Hepatocyte (in vitro differentiated cells): ENCODE data around the gene CALML5. TPM values are rescaled to one million over a fixed set of nuclear protein-coding genes. Genes with fewer than 3 reads are reported as not detected.

Experiments
- DNase-seq: peaks from one replicate; pipeline ENCODE4 v3.0.0-alpha.2; 2016; ENCODE audit warnings: low spot score
- H2AFZ ChIP-seq: fragments of 200-600 bp; sonication (generic); 2 replicates; pipeline ENCODE4 v1.6.0; 2016; ENCODE audit warnings: antibody characterized with exemption, mild to moderate bottlenecking
- H3K27ac ChIP-seq: fragments of 200-600 bp; sonication (generic); 2 replicates; pipeline ENCODE4 v1.5.1; 2016; ENCODE audit warnings: mild to moderate bottlenecking
- H3K27me3 ChIP-seq: fragments of 200-600 bp; sonication (generic); 2 replicates; pipeline ENCODE4 v1.6.1; 2016
- H3K36me3 ChIP-seq: fragments of 200-600 bp; sonication (generic); replicated peaks from 2 replicates; pipeline ENCODE4 v1.5.1; 2016; ENCODE audit warnings: low read depth; ENCODE audit not compliant: insufficient read depth
- H3K4me1 ChIP-seq: fragments of 200-600 bp; sonication (generic); 2 replicates; pipeline ENCODE4 v1.5.1; 2016; ENCODE audit warnings: mild to moderate bottlenecking, moderate library complexity; ENCODE audit not compliant: insufficient read depth
- H3K4me2 ChIP-seq: fragments of 200-600 bp; sonication (generic); 2 replicates; pipeline ENCODE4 v1.6.0; 2016
- H3K4me3 ChIP-seq: fragments of 200-600 bp; sonication (generic); 2 replicates; pipeline ENCODE4 v1.5.1; 2016; ENCODE audit warnings: mild to moderate bottlenecking
- H3K79me2 ChIP-seq: fragments of 200-600 bp; sonication (generic); 2 replicates; pipeline ENCODE4 v1.6.0; 2017; ENCODE audit warnings: mild to moderate bottlenecking
- H3K9me2 ChIP-seq: fragments of 200-600 bp; sonication (generic); replicated peaks from 2 replicates; pipeline ENCODE4 v1.6.0; 2017; ENCODE audit warnings: mild to moderate bottlenecking; ENCODE audit not compliant: insufficient read depth
- H3K9me3 ChIP-seq: fragments of 200-600 bp; sonication (generic); 2 replicates; pipeline ENCODE4 v1.5.1; 2016; ENCODE audit warnings: low read depth, mild to moderate bottlenecking
- H4K20me1 ChIP-seq: fragments of 200-600 bp; sonication (generic); 2 replicates; pipeline ENCODE4 v1.6.0; 2016; ENCODE audit warnings: mild to moderate bottlenecking; ENCODE audit not compliant: insufficient read depth, poor library complexity, severe bottlenecking
- CTCF ChIP-seq: fragments of 200-600 bp; sonication (generic); IDR thresholded peaks from 2 replicates; pipeline ENCODE4 v1.5.1; 2016; ENCODE audit warnings: antibody characterized with exemption, mild to moderate bottlenecking; ENCODE audit not compliant: poor library complexity
- EZH2 ChIP-seq: fragments of 200-600 bp; sonication (generic); IDR thresholded peaks from 2 replicates; pipeline ENCODE4 v1.6.1; 2016; ENCODE audit warnings: antibody characterized with exemption, mild to moderate bottlenecking, borderline replicate concordance
- EZH2phosphoT487 ChIP-seq: fragments of 200-600 bp; sonication (generic); IDR thresholded peaks from one replicate; pipeline ENCODE4 v1.6.1; 2018; ENCODE audit warnings: antibody characterized with exemption, mild to moderate bottlenecking, low read depth, moderate library complexity; ENCODE audit not compliant: unreplicated experiment, severe bottlenecking
- WGBS: methylation state at CpG from one replicate; pipeline ENCODE4 v1.1.6; 2016; ENCODE audit warnings: low lambda C conversion rate; ENCODE audit errors: missing lambda C conversion rate; 5-methylcytosine and 5-hydroxymethylcytosine counted together
- polyA plus RNA-seq: library from polyadenylated mRNA; unstranded; fragments of >200 nt; fragmentation: Nextera tagmentation; extraction: Ambion mirVana; gene quantifications from 2 replicates; pipeline ENCODE4 v1.2.1, GENCODE V29; 2016
- total RNA-seq: library from RNA; depleted of rRNA; stranded (reverse); fragments of >200 nt; gene quantifications from 2 replicates; pipeline ENCODE4 v1.2.3, GENCODE V29; 2014

The CALML5 gene
- total and polyA plus RNA-seq, 2 experiments from 2014 or later, result not detected

GRCh38 chr10:5506751-5507648 lies 7.6 kb upstream of the CALML5 start:
- Histone ChIP-seq H3K4me2 (no peak overlapping the region), H3K9me3 (no peaks in the 10 kb centered on the region), H3K4me3 (no peak overlapping the region), H3K36me3 (no peaks in the 10 kb centered on the region), H2AFZ (no peak overlapping the region), H3K4me1 (peaks cover 14% of the 10 kb centered on the region), H4K20me1 (no peaks in the 10 kb centered on the region), H3K79me2 (no peaks in the 10 kb centered on the region), H3K9me2 (no peaks in the 10 kb centered on the region), H3K27ac (no peak overlapping the region), H3K27me3 (no peaks in the 10 kb centered on the region)
- DNase-seq, result no peak
- WGBS, result 95% methylated on average over 19 of the region's 19 CpGs
- TF ChIP-seq CTCF, result no peak
- TF ChIP-seq EZH2phosphoT487, result no peak
- TF ChIP-seq EZH2, result no peak

GRCh38 chr10:5506246-5506645 lies 6.9 kb upstream of the CALML5 start:
- Histone ChIP-seq H2AFZ (no peak overlapping the region), H3K27ac (no peak overlapping the region), H3K4me3 (no peak overlapping the region), H3K36me3 (no peaks in the 10 kb centered on the region), H3K9me3 (no peaks in the 10 kb centered on the region), H3K9me2 (no peaks in the 10 kb centered on the region), H3K4me2 (no peak overlapping the region), H4K20me1 (no peaks in the 10 kb centered on the region), H3K79me2 (no peaks in the 10 kb centered on the region), H3K27me3 (no peaks in the 10 kb centered on the region), H3K4me1 (peaks cover 14% of the 10 kb centered on the region)
- no peak for DNase-seq
- WGBS, result 76% methylated on average over 2 of the region's 2 CpGs
- no peak for TF ChIP-seq CTCF
- no peak for TF ChIP-seq EZH2
- no peak for TF ChIP-seq EZH2phosphoT487

- no peak for TF ChIP-seq CTCF
- TF ChIP-seq EZH2phosphoT487, result no peak
- no peak for TF ChIP-seq EZH2
- no peak for DNase-seq
- Histone ChIP-seq H2AFZ (no peak overlapping the region), H3K36me3 (no peaks in the 10 kb centered on the region), H3K4me2 (no peak overlapping the region), H3K9me3 (no peaks in the 10 kb centered on the region), H3K9me2 (no peaks in the 10 kb centered on the region), H4K20me1 (no peaks in the 10 kb centered on the region), H3K27ac (no peak overlapping the region), H3K4me1 (peaks cover 5% of the 10 kb centered on the region), H3K27me3 (no peaks in the 10 kb centered on the region), H3K79me2 (no peaks in the 10 kb centered on the region), H3K4me3 (no peak overlapping the region)
- 88% methylated on average over 18 of the region's 18 CpGs for WGBS
Observed at GRCh38 chr10:5504146-5505072, 5.0 kb upstream of the CALML5 start.
